SK-N-MC (cell line): ENCODE data around the gene SLC6A12.
"Not testable (repeated sequence)": the region's sequence is repeated elsewhere in the genome, so short reads cannot be mapped to it uniquely, and the experiment has no call there.

Experiments
- DNase-seq: peaks from one replicate; pipeline ENCODE4 v3.0.0-alpha.2; 2011; ENCODE audit warnings: low read depth, low spot score
- H3K27ac ChIP-seq: fragments of 200-600 bp; sonication (generic); 2 replicates; pipeline ENCODE4 v1.5.1; 2016; ENCODE audit warnings: mixed run types
- H3K36me3 ChIP-seq: fragments of 200-600 bp; sonication (generic); 2 replicates; pipeline ENCODE4 v1.6.1; 2017; ENCODE audit warnings: antibody characterized with exemption, low read length, mixed read lengths; ENCODE audit not compliant: insufficient read depth
- H3K4me3 ChIP-seq: fragments of 200-600 bp; sonication (generic); 2 replicates; pipeline ENCODE4 v1.5.1; 2016
- H3K9ac ChIP-seq: fragments of 200-600 bp; sonication (generic); 2 replicates; pipeline ENCODE4 v1.8.0; 2017; ENCODE audit warnings: mixed run types, mixed read lengths; ENCODE audit not compliant: insufficient read length
- H3K9me3 ChIP-seq: fragments of 200-600 bp; sonication (generic); 2 replicates; pipeline ENCODE4 v1.6.1; 2017; ENCODE audit warnings: low read depth, mild to moderate bottlenecking, antibody characterized with exemption, low read length, moderate library complexity, mixed read lengths
- EZH2 ChIP-seq: fragments of 200-600 bp; sonication (generic); IDR thresholded peaks from one replicate; pipeline ENCODE4 v1.6.1; 2017; ENCODE audit warnings: antibody characterized with exemption
- FOXP2 ChIP-seq: optimal IDR thresholded peaks from 2 replicates; pipeline ENCODE3; 2011; ENCODE audit warnings: mild to moderate bottlenecking, moderate library complexity; ENCODE audit not compliant: insufficient read depth; ENCODE audit errors: extremely low read length, control extremely low read depth
- POLR2AphosphoS5 ChIP-seq: IDR thresholded peaks from 2 replicates; pipeline ENCODE4 v1.6.1; 2012; ENCODE audit warnings: mild to moderate bottlenecking, low read depth, low read length, borderline replicate concordance

Gene SLC6A12

DNA sequence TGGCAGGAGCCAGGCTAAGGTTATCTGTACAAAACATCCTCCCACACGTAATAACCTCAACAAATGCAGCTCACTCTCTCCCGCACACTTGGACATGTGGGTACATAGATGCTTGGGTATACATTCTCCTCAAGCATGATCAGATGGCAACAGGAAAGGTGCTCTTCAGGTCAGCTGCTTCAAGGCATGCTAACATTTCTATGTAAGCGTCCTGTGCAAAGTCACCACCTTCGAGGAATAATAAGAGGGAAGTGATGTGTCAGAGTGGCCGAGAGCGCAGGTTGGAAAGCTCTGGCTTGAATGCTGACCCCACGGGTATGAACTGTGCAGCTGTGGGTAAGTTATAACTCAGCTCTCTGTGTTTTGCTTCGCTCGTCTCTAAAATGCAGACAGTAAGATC lies 24.2 kb upstream of the SLC6A12 start:
- no peak for TF ChIP-seq POLR2AphosphoS5
- no peak for TF ChIP-seq EZH2
- TF ChIP-seq FOXP2, result no peak
- no peak overlapping the region for H3K9ac ChIP-seq

DNA sequence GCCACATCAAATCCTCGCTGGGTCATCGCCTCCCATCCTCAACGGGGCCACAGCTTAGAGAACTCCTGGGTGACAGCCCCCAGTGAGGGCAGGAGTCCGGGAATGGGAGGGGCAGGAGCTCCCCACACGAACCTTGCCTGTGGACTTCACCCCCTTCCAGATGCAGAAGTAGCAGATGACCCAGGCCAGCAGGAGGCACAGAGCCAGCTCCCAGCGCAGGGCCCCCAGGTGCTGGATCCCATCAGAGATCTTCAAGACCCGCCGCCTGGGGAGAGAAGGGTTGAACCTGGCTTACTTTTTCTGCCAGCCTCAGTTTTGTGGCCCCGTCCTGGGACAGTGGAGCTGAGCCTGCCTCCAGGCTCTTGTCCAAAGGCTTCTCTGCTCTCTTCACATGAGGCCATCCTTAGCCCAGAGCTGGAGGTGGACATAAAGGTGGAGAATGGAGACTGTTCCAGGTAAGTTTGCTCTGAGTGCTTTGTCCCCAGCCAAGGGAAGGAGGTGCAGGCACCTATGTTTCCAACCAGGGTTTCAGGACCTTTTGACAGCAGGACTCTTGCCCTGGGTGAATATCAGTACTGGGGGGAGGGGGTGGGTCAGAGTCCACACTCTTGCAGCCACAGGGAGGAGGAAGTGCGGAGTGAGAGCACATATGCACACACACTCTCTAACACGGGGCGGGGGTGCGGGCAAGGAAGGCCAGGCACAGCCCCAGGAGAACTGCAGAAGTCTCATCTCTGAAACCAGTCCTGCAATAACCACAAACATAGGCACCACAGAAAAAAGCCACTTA lies 23.3 kb upstream of the SLC6A12 start:
- no peak for DNase-seq
- no peak overlapping the region for H3K9ac ChIP-seq
- no peaks in the 10 kb centered on the region for H3K36me3 ChIP-seq
- H3K27ac ChIP-seq, result no peak overlapping the region
- H3K4me3 ChIP-seq, result no peak overlapping the region
- H3K9me3 ChIP-seq, result no peaks in the 10 kb centered on the region
- TF ChIP-seq POLR2AphosphoS5, result no peak
- no peak for TF ChIP-seq EZH2
- TF ChIP-seq FOXP2, result no peak

More for the DNA sequence above, 24.2 kb upstream of the SLC6A12 start:
- H3K4me3 ChIP-seq, result no peak overlapping the region
- no peak overlapping the region for H3K27ac ChIP-seq
- DNase-seq, result no peak
- H3K36me3 ChIP-seq, result no peaks in the 10 kb centered on the region
- no peaks in the 10 kb centered on the region for H3K9me3 ChIP-seq

DNA sequence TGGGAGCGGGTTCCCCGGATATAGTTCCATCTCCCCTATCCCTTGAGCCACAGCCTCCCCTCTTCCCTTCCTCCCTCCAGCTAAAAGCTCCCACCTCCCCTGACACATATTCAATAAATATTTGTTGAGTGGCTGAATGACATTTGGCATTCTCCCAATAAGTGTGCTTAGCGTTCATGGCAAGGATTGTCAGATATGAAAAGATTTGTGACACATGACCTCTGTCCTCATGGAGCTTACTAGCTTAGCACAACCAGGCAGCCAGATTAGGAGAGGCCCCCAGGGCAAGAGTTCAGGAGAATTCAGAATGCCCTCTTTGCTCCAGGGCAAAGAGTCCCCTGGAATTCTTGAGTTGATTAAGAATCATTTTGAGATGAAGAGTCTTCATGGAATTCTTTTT lies 22.5 kb upstream of the SLC6A12 start:
- TF ChIP-seq EZH2, result no peak
- no peak for TF ChIP-seq FOXP2
- no peak for TF ChIP-seq POLR2AphosphoS5
- Histone ChIP-seq H3K9ac (no peak overlapping the region), H3K9me3 (no peaks in the 10 kb centered on the region), H3K27ac (no peak overlapping the region), H3K36me3 (no peaks in the 10 kb centered on the region), H3K4me3 (no peak overlapping the region)
- DNase-seq, result no peak

DNA sequence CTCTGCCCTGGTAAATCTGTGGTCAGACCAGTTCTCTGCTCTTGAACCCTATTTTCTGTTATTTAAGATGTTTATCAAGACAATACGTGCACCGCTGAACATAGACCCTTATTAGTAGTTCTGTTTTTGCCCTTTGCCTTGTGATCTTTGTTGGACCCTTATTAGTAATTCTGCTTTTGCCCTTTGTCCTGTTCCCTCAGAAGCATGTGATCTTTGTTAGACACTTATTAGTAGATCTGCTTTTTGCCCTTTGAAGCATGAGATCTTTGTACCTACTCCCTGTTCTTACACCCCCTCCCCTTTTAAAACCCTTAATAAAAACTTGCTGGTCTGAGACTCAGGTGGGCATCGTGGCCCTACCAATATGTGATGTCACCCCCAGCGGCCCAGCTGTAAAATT lies 22.0 kb upstream of the SLC6A12 start:
- not testable (repeated sequence) for H3K9me3 ChIP-seq, H3K36me3 ChIP-seq, H3K9ac ChIP-seq, H3K4me3 ChIP-seq, H3K27ac ChIP-seq, DNase-seq

DNA sequence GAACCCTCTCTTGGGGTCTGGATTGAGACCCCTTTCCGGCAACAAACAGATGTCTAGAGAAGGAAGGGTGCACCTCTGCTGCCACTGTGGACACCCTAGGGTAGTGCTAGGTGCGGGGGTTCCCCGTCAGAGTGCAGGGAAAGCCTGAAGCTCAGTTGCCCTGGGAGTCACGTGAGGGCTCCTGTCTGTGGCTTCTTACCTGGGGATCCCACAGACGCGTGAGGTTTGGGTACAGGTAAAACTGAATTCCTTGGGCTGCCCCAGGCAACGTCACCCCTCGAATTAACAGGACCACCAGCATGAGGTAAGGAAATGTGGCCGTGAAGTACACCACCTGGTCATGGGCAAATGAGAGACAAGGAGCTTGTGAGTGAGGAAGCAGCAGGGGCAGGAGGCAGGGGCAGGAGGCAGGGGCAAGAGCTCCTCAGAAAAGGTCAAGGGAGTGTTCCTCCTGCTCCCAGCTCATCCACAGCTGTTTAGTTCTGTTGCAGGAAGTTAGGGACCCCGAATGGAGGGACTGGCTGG lies 21.0 kb upstream of the SLC6A12 start:
- Histone ChIP-seq H3K36me3 (no peaks in the 10 kb centered on the region), H3K9me3 (no peaks in the 10 kb centered on the region), H3K27ac (no peak overlapping the region), H3K9ac (no peak overlapping the region), H3K4me3 (no peak overlapping the region)
- TF ChIP-seq EZH2, result no peak
- TF ChIP-seq FOXP2, result no peak
- TF ChIP-seq POLR2AphosphoS5, result no peak
- DNase-seq, result no peak

DNA sequence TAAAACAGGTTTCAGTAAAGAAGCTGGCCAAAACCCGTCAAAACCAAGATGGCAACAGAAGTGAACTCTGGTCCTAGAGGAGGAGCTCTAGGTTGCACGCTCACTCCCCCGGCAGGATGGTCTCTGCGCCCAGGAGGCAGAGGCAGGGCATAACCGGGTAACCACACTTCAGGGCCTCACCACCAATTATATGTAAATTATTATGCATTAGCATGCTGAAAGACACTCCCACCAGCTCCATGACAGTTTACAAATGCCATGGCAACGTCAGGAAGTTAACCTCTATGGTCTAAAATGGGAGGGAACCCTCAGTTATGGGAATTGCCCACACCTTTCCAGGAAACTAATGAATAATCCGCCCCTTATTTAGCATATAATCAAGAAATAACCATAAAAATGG lies 20.1 kb upstream of the SLC6A12 start:
- H3K4me3 ChIP-seq, result no peak overlapping the region
- H3K9ac ChIP-seq, result no peak overlapping the region
- H3K9me3 ChIP-seq, result no peaks in the 10 kb centered on the region
- H3K27ac ChIP-seq, result no peak overlapping the region
- no peak for DNase-seq
- no peaks in the 10 kb centered on the region for H3K36me3 ChIP-seq
- TF ChIP-seq EZH2 (no peak), POLR2AphosphoS5 (no peak), FOXP2 (no peak)

DNA sequence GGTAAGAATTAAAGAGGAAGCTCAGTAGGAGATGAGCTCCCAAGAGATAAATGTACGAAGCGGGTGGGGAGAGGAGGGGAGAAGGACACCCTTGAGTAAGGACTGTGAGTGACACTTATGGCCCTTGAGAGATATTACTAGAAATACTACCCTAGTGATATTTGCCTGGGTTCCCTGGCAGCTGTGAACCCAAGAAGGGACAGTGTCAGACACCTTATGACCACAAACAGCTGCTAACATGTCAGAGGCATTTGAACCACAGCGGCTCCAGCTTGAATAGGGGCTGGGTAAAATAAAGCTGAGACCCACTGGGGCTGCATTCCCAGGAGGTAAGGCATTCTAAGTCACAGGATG lies 19.6 kb upstream of the SLC6A12 start:
- no peaks in the 10 kb centered on the region for H3K9me3 ChIP-seq
- H3K4me3 ChIP-seq, result no peak overlapping the region
- DNase-seq, result no peak
- H3K36me3 ChIP-seq, result no peaks in the 10 kb centered on the region
- TF ChIP-seq EZH2 (no peak), FOXP2 (no peak), POLR2AphosphoS5 (no peak)
- no peak overlapping the region for H3K9ac ChIP-seq
- H3K27ac ChIP-seq, result no peak overlapping the region

DNA sequence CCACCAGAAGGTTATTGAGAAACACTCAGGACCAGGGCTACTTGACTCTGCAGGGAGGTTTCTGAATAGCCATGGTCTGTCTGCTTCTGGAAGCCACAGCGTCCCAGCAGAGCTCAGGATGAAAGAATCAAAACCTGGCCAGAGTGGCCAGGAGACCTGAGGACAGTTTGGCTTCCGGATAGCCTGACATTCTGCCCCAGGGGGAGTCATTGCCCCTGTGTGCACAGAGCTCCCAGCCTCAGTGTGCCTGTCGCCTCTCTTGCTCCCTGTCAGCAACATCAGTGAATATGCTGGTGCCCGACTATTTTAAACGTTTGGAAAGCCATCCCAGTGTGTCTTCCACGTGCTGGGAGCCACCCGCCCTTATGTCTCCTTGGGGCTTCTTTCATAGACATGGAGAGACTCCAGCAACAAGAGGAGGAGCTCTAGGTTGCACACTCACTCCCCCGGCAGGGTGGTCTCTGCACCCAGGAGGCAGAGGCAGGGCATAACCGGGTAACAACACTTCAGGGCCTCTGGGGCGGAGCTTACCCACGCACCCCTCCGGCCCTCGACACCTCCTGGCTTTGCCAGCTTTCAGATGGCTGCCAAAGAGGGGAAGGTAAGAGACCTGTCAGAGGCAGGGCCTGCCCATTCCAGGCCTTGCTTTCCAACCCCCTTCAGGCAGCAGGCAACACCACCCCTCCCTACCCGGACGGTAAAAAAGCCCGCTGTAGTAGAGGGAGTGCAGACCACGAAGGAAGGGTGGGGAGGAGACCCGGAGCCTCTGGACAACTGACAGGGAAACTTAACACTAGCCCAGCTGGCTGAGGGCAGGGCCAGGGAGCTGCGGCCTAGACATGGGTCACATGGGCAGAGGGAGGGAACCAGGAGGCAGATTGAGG lies 19.0 kb upstream of the SLC6A12 start:
- H3K27ac ChIP-seq, result no peak overlapping the region
- TF ChIP-seq POLR2AphosphoS5, result no peak
- no peak for TF ChIP-seq EZH2
- no peak for TF ChIP-seq FOXP2
- no peak overlapping the region for H3K4me3 ChIP-seq
- H3K9me3 ChIP-seq, result no peaks in the 10 kb centered on the region
- no peak overlapping the region for H3K9ac ChIP-seq
- no peaks in the 10 kb centered on the region for H3K36me3 ChIP-seq
- no peak for DNase-seq
